Natural killer cell (primary cell): ENCODE measurements around the gene PPP1R18. TPM values are rescaled to one million over a fixed set of nuclear protein-coding genes. Genes with fewer than 3 reads are reported as not detected.

Experiments
- ATAC-seq, 3 donors: fragments of 150-1000 bp in 2 of 3; fragments of 200-7000 bp in 1 of 3; cut with Tn5 transposase; 1 replicate in 1 of 3; 2 replicates in 2 of 3; pipeline ENCODE4 v1.10.0; 2021; ENCODE audit warnings: mild to moderate bottlenecking in 2 of 3, moderate library complexity in 2 of 3
- DNase-seq, 2 donors: peaks; one replicate each; pipeline versions ENCODE4 v3.0.0 to v3.0.0-alpha.2; 2013 to 2021; ENCODE audit warnings: mixed read lengths in 1 of 2
- H3K27ac ChIP-seq: one replicate; pipeline ENCODE4 v1.5.1; 2013; ENCODE audit warnings: mild to moderate bottlenecking, low read length
- H3K27me3 ChIP-seq: one replicate; pipeline ENCODE4 v1.6.1; 2013; ENCODE audit warnings: low read length; ENCODE audit not compliant: control insufficient read depth, insufficient read depth
- H3K36me3 ChIP-seq: one replicate; pipeline ENCODE4 v1.6.1; 2013; ENCODE audit warnings: low read length; ENCODE audit not compliant: control insufficient read depth, insufficient read depth
- H3K4me1 ChIP-seq: one replicate; pipeline ENCODE4 v1.6.1; 2013; ENCODE audit warnings: low read length; ENCODE audit not compliant: control insufficient read depth, insufficient read depth
- H3K4me3 ChIP-seq: one replicate; pipeline ENCODE4 v1.5.1; 2013; ENCODE audit warnings: low read length
- H3K9me3 ChIP-seq: one replicate; pipeline ENCODE4 v1.6.1; 2013; ENCODE audit warnings: low read length; ENCODE audit not compliant: control insufficient read depth, insufficient read depth
- H3K27ac Mint-ChIP-seq, 2 donors: one replicate each; pipeline ENCODE4 v1.8.0; 2022; ENCODE audit warnings: mild to moderate bottlenecking in 2 of 2, mixed read lengths in 2 of 2, moderate library complexity in 1 of 2
- H3K27me3 Mint-ChIP-seq, 2 donors: one replicate each; pipeline ENCODE4 v1.8.0; 2022; ENCODE audit warnings: low read depth in 2 of 2, mixed read lengths in 2 of 2
- H3K36me3 Mint-ChIP-seq: one replicate; pipeline ENCODE4 v1.8.0; 2022; ENCODE audit warnings: mixed read lengths
- H3K4me1 Mint-ChIP-seq, 2 donors: one replicate each; pipeline ENCODE4 v1.8.0; 2022; ENCODE audit warnings: mixed read lengths in 2 of 2
- H3K4me3 Mint-ChIP-seq: one replicate; pipeline ENCODE4 v1.8.0; 2022; ENCODE audit warnings: mild to moderate bottlenecking, moderate library complexity, mixed read lengths
- H3K9me3 Mint-ChIP-seq, 2 donors: one replicate each; pipeline ENCODE4 v1.8.0; 2022; ENCODE audit warnings: mixed read lengths in 2 of 2
- CTCF ChIP-seq: fragments of 200-600 bp; IDR thresholded peaks from one replicate; pipeline ENCODE4 v1.8.0; 2022; ENCODE audit warnings: antibody characterized with exemption
- WGBS: methylation state at CpG from one replicate; pipeline ENCODE4 v1.1.7; 2013; ENCODE audit warnings: missing lambda C conversion rate; ENCODE audit not compliant: insufficient coverage; 5-methylcytosine and 5-hydroxymethylcytosine counted together
- intact Hi-C: fragments of 100-400 bp; cut with micrococcal nuclease; formaldehyde crosslinking; loops from one replicate; pipeline ENCODE4 v1.14.2; 2022
- total RNA-seq, 4 donors: library from RNA; stranded (reverse); fragments of 120-200 nt in 1 of 4; gene quantifications; one replicate each; pipeline versions ENCODE4 v1.2.3 to v1.2.4, GENCODE V29; 2013 to 2022

Gene PPP1R18
- total RNA-seq, 3 donors from 2014 or later (not counting 1 experiment from before 2014, with no cell fraction given): 183 to 260 (median 219) TPM

GRCh38 chr6:30707281-30707850 lies 20.9 kb upstream of the PPP1R18 start:
- intact Hi-C loops: no loop called here
- no peak overlapping the region for H3K27ac ChIP-seq
- TF ChIP-seq CTCF: no peak
- ATAC-seq (no peak), DNase-seq (no peak)
- no peaks in the 10 kb centered on the region for H3K27me3 Mint-ChIP-seq
- H3K9me3 Mint-ChIP-seq: no peaks in the 10 kb centered on the region
- H3K36me3 ChIP-seq: peaks cover 36% of the 10 kb centered on the region
- 94% methylated on average over 6 of the region's 6 CpGs for WGBS
- peak overlapping the region in 1 of 2 donors; percentile 29 for H3K27ac Mint-ChIP-seq
- H3K27me3 ChIP-seq: no peaks in the 10 kb centered on the region
- H3K4me1 ChIP-seq: peaks cover 17% of the 10 kb centered on the region
- H3K4me3 ChIP-seq: no peak overlapping the region
- H3K36me3 Mint-ChIP-seq: peaks cover 8% of the 10 kb centered on the region
- peaks cover 9 to 39% of the 10 kb centered on the region in 2 donors for H3K4me1 Mint-ChIP-seq
- H3K9me3 ChIP-seq: no peaks in the 10 kb centered on the region
- H3K4me3 Mint-ChIP-seq: no peak overlapping the region

GRCh38 chr6:30705620-30706019 lies 19.2 kb upstream of the PPP1R18 start:
- peaks cover 8% of the 10 kb centered on the region for H3K36me3 Mint-ChIP-seq
- WGBS: 96% methylated on average over 4 of the region's 4 CpGs
- ATAC-seq (no peak), DNase-seq (no peak)
- H3K4me1 ChIP-seq: no peaks in the 10 kb centered on the region
- H3K4me1 Mint-ChIP-seq: peaks cover 0 to 22% of the 10 kb centered on the region in 2 donors
- H3K27me3 ChIP-seq: no peaks in the 10 kb centered on the region
- H3K4me3 ChIP-seq: no peak overlapping the region
- H3K4me3 Mint-ChIP-seq: no peak overlapping the region
- intact Hi-C loops: no loop called here
- H3K27ac ChIP-seq: no peak overlapping the region
- H3K36me3 ChIP-seq: peaks cover 33% of the 10 kb centered on the region
- H3K9me3 ChIP-seq: no peaks in the 10 kb centered on the region
- no peak for TF ChIP-seq CTCF
- no peaks in the 10 kb centered on the region for H3K27me3 Mint-ChIP-seq
- no peaks in the 10 kb centered on the region for H3K9me3 Mint-ChIP-seq
- H3K27ac Mint-ChIP-seq: no peak overlapping the region

- Histone ChIP-seq H3K4me3 (no peak overlapping the region), H3K27me3 (no peaks in the 10 kb centered on the region), H3K9me3 (no peaks in the 10 kb centered on the region), H3K36me3 (peaks cover 36% of the 10 kb centered on the region), H3K4me1 (no peaks in the 10 kb centered on the region), H3K27ac (no peak overlapping the region)
- DNase-seq: no peak
- peaks cover 0 to 22% of the 10 kb centered on the region in 2 donors for H3K4me1 Mint-ChIP-seq
- TF ChIP-seq CTCF: no peak
- H3K27me3 Mint-ChIP-seq: no peaks in the 10 kb centered on the region
- ATAC-seq: no peak
- H3K4me3 Mint-ChIP-seq: no peak overlapping the region
- peak overlapping the region in 1 of 2 donors; percentile 7 for H3K27ac Mint-ChIP-seq
- 89% methylated on average over 4 of the region's 4 CpGs for WGBS
- H3K36me3 Mint-ChIP-seq: peaks cover 8% of the 10 kb centered on the region
- H3K9me3 Mint-ChIP-seq: no peaks in the 10 kb centered on the region
- intact Hi-C loops: no loop called here
Measured at GRCh38 chr6:30703821-30704220, 17.4 kb upstream of the PPP1R18 start.

GRCh38 chr6:30703011-30703410 lies 16.6 kb upstream of the PPP1R18 start:
- Histone ChIP-seq H3K4me3 (no peak overlapping the region), H3K27me3 (no peaks in the 10 kb centered on the region), H3K4me1 (no peaks in the 10 kb centered on the region), H3K36me3 (peaks cover 34% of the 10 kb centered on the region), H3K9me3 (no peaks in the 10 kb centered on the region), H3K27ac (no peak overlapping the region)
- Mint-ChIP-seq H3K9me3 (no peaks in the 10 kb centered on the region), H3K27ac (no peak overlapping the region), H3K27me3 (no peaks in the 10 kb centered on the region), H3K36me3 (peaks cover 8% of the 10 kb centered on the region), H3K4me1 (peaks cover 0 to 20% of the 10 kb centered on the region in 2 donors), H3K4me3 (no peak overlapping the region)
- WGBS: 98% methylated on average over 10 of the region's 10 CpGs
- DNase-seq (no peak), ATAC-seq (no peak)
- no peak for TF ChIP-seq CTCF
- intact Hi-C loops: no loop called here
